Stimulated activated CD8-positive, alpha-beta memory T cell treated with anti-CD3 and anti-CD28 coated beads, Interleukin-2, amount 100 ng/mL, for 48 hours (primary cell): ENCODE data around the gene CFAP46.
"Not testable (repeated sequence)": the region's sequence is repeated elsewhere in the genome, so short reads cannot be mapped to it uniquely, and the experiment has no call there.

ENCODE experiments used
- DNase-seq, 2 donors: peaks; one replicate each; pipeline ENCODE4 v3.0.0-alpha.2; 2020; ENCODE audit warnings: low read depth in 2 of 2

Gene CFAP46

GRCh38 chr10:132979491-132980425 is 37.4 kb upstream of the CFAP46 start:
- DNase-seq: no peak

GRCh38 chr10:132978542-132978941 is 36.2 kb upstream of the CFAP46 start:
- DNase-seq: no peak

- no peak for DNase-seq
Observed at GRCh38 chr10:132977807-132978206, 35.4 kb upstream of the CFAP46 start.

GRCh38 chr10:132977076-132977475 is 34.7 kb upstream of the CFAP46 start:
- no peak for DNase-seq

GRCh38 chr10:132975831-132976682 is 33.7 kb upstream of the CFAP46 start:
- no peak for DNase-seq

- no peak for DNase-seq
Observed at GRCh38 chr10:132974886-132975830, 32.8 kb upstream of the CFAP46 start.

GRCh38 chr10:132974249-132974796 is 32.0 kb upstream of the CFAP46 start:
- DNase-seq: no peak

- DNase-seq: no peak
Observed at GRCh38 chr10:132973903-132974241, 31.5 kb upstream of the CFAP46 start.

GRCh38 chr10:132972986-132973902 is 30.9 kb upstream of the CFAP46 start:
- DNase-seq: no peak

GRCh38 chr10:132972149-132972985 is 30.0 kb upstream of the CFAP46 start:
- DNase-seq: no peak

GRCh38 chr10:132971448-132972148 is 29.2 kb upstream of the CFAP46 start:
- DNase-seq: no peak

- DNase-seq: no peak
Observed at GRCh38 chr10:132970641-132971438, 28.5 kb upstream of the CFAP46 start.

- no peak for DNase-seq
Observed at GRCh38 chr10:132967540-132967939, 25.2 kb upstream of the CFAP46 start.

- no peak for DNase-seq
Observed at GRCh38 chr10:132965411-132966057, 23.2 kb upstream of the CFAP46 start.

- not testable (repeated sequence) for DNase-seq
Observed at GRCh38 chr10:132964707-132965410, 22.5 kb upstream of the CFAP46 start.

GRCh38 chr10:132964231-132964630 is 21.9 kb upstream of the CFAP46 start:
- DNase-seq: no peak
